HL-60 (cell line): ENCODE measurements around the gene RHBDD1.

Experiments
- CTCF ChIP-seq: IDR thresholded peaks from one replicate; pipeline ENCODE4 v1.5.1; 2011; ENCODE audit warnings: low read length, control low read depth, inconsistent platforms; ENCODE audit not compliant: insufficient read depth
- POLR2AphosphoS5 ChIP-seq: IDR thresholded peaks from 2 replicates; pipeline ENCODE4 v1.6.1; 2012; ENCODE audit warnings: low read depth
- REST ChIP-seq: IDR thresholded peaks from 2 replicates; pipeline ENCODE4 v1.6.1; 2012; ENCODE audit warnings: low read depth; ENCODE audit not compliant: insufficient replicate concordance
- SPI1 ChIP-seq: IDR thresholded peaks from 2 replicates; pipeline ENCODE4 v1.6.1; 2012; ENCODE audit warnings: low read depth, mild to moderate bottlenecking, borderline replicate concordance

DNA sequence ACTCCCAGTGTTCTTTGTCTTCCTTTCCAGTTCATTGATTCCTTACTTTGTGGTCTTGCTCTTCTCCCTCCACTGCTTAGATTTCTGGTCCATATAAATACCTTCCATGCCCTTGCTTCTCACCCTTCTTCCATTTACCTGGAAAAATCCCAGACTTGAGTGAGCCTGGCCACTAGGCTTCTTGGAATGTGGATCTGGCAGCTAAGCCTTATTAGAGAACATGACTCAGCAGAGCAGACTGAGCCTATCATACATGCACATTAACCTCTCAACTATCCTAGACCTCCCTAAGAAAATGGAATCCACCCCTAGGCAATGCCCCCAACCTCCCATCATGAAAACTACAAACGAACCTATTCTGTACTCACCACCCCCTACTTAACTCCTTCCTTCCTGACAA is 127.7 kb downstream of the RHBDD1 start:
- TF ChIP-seq POLR2AphosphoS5 (no peak), CTCF (no peak), SPI1 (no peak), REST (no peak)
